ENCODE measurements around the gene COQ5. TPM values are rescaled to one million over a fixed set of nuclear protein-coding genes. Genes with fewer than 3 reads are reported as not detected.
A peak's percentile ranks its signal among the peaks of the same experiment; 100 is the strongest.

The COQ5 gene
- total and polyA plus RNA-seq, 7 donors: 17.4 to 62.9 (median 29.2) TPM

- Histone ChIP-seq H3K4me3 (no peak overlapping the region), H3K9me3 (no peaks in the 10 kb centered on the region), H3K4me1 (peaks cover 0 to 72% (median 62%) of the 10 kb centered on the region in 4 donors), H3K36me3 (peaks cover 14 to 62% (median 27%) of the 10 kb centered on the region in 4 donors), H3K27ac (peak overlapping the region in 1 of 4 donors; percentile 26), H3K27me3 (no peaks in the 10 kb centered on the region)
- intact Hi-C loops (cut with DNase I): no loop called here
- no peak for DNase-seq
- TF ChIP-seq POLR2AphosphoS5 (IDR thresholded peaks at IDR 0.05) (no peak), CTCF (IDR thresholded peaks at IDR 0.05) (no peak), POLR2A (IDR thresholded peaks at IDR 0.05) (no peak), EP300 (IDR thresholded peaks at IDR 0.05) (no peak)
- 16 to 63% methylated on average over 3 of the region's 3 CpGs for WGBS, 2 donors
Measured at GRCh38 chr12:120546050-120546386, 17.1 kb upstream of the COQ5 start.

- H3K4me1 ChIP-seq: peaks cover 0 to 72% (median 65%) of the 10 kb centered on the region in 4 donors
- H3K27ac ChIP-seq: peak overlapping the region in 1 of 4 donors; percentile 45
- H3K36me3 ChIP-seq: peaks cover 14 to 49% (median 27%) of the 10 kb centered on the region in 4 donors
- WGBS, 2 donors: 83 to 87% methylated on average over 3 of the region's 3 CpGs
- no peaks in the 10 kb centered on the region for H3K9me3 ChIP-seq
- no peaks in the 10 kb centered on the region for H3K27me3 ChIP-seq
- no peak overlapping the region for H3K4me3 ChIP-seq
- intact Hi-C loops (cut with DNase I): no loop called here
- TF ChIP-seq POLR2A (IDR thresholded peaks at IDR 0.05): no peak
- TF ChIP-seq POLR2AphosphoS5 (IDR thresholded peaks at IDR 0.05): no peak
- no peak for TF ChIP-seq CTCF (IDR thresholded peaks at IDR 0.05)
- no peak for TF ChIP-seq EP300 (IDR thresholded peaks at IDR 0.05)
- DNase-seq: no peak
Measured at GRCh38 chr12:120544691-120545090, 15.7 kb upstream of the COQ5 start.

- H3K36me3 ChIP-seq: peaks cover 8 to 24% (median 9%) of the 10 kb centered on the region in 4 donors
- H3K9me3 ChIP-seq: no peaks in the 10 kb centered on the region
- DNase-seq: no peak
- intact Hi-C loops (cut with DNase I): no loop called here
- H3K27me3 ChIP-seq: no peaks in the 10 kb centered on the region
- no peak overlapping the region for H3K4me3 ChIP-seq
- H3K4me1 ChIP-seq: peaks cover 0 to 91% (median 86%) of the 10 kb centered on the region in 4 donors
- TF ChIP-seq POLR2AphosphoS5 (IDR thresholded peaks at IDR 0.05) (no peak), POLR2A (IDR thresholded peaks at IDR 0.05) (no peak)
- H3K27ac ChIP-seq: peak overlapping the region; percentile 31 to 99 (median 62)
- 97 to 99% methylated on average over 5 of the region's 5 CpGs for WGBS, 2 donors
Measured at GRCh38 chr12:120542166-120542565, 13.2 kb upstream of the COQ5 start.

- peaks cover 0 to 97% (median 93%) of the 10 kb centered on the region in 4 donors for H3K4me1 ChIP-seq
- H3K9me3 ChIP-seq: no peaks in the 10 kb centered on the region
- intact Hi-C loops (cut with DNase I): no loop called here
- peaks cover 0 to 10% (median 0%) of the 10 kb centered on the region in 4 donors for H3K36me3 ChIP-seq
- peak overlapping the region; percentile 93 to 99 (median 96) for H3K27ac ChIP-seq
- 36 to 41% methylated on average over 3 of the region's 3 CpGs for WGBS, 2 donors
- no peaks in the 10 kb centered on the region for H3K27me3 ChIP-seq
- TF ChIP-seq POLR2AphosphoS5 (IDR thresholded peaks at IDR 0.05) (no peak), CTCF (IDR thresholded peaks at IDR 0.05) (no peak), EP300 (IDR thresholded peaks at IDR 0.05) (no peak), POLR2A (IDR thresholded peaks at IDR 0.05) (no peak)
- no peak for DNase-seq
- H3K4me3 ChIP-seq: no peak overlapping the region
Measured at GRCh38 chr12:120540445-120540844, 11.5 kb upstream of the COQ5 start.

GRCh38 chr12:120539303-120539702 is 10.3 kb upstream of the COQ5 start:
- intact Hi-C loops (cut with DNase I): loop anchor here (10.0 kb wide), 1 partner anchor 105 kb away; the partner anchor contains the start of gene COX6A1
- no peak for TF ChIP-seq CTCF (IDR thresholded peaks at IDR 0.05)
- no peaks in the 10 kb centered on the region for H3K9me3 ChIP-seq
- H3K4me1 ChIP-seq: peaks cover 0 to 93% (median 88%) of the 10 kb centered on the region in 4 donors
- no peaks in the 10 kb centered on the region for H3K27me3 ChIP-seq
- H3K4me3 ChIP-seq: no peak overlapping the region
- H3K36me3 ChIP-seq: peaks cover 0 to 10% (median 0%) of the 10 kb centered on the region in 4 donors
- peak; percentile 25 for DNase-seq
- H3K27ac ChIP-seq: peak overlapping the region; percentile 93 to 99 (median 96)
- 73 to 74% methylated on average over 1 of the region's 1 CpG for WGBS, 2 donors

Measured in sigmoid colon (tissue), 7 donors.